Adrenal gland (tissue), 12 donors: Measurements from ENCODE around the gene LIN7B. TPM values are rescaled to one million over a fixed set of nuclear protein-coding genes. Genes with fewer than 3 reads are reported as not detected.
A peak's percentile ranks its signal among the peaks of the same experiment; 100 is the strongest.

Source experiments
- DNase-seq, 7 donors: peaks; one replicate each; pipeline ENCODE4 v3.0.0-alpha.2; 2019 to 2020
- H3K27ac ChIP-seq, 5 donors: fragments of 200-600 bp; sonication (generic) in 4 of 5; 1 replicate in 3 of 5; 2 replicates in 2 of 5; pipeline versions ENCODE4 v1.5.1 to v1.8.0; 2016 to 2020; ENCODE audit warnings: mild to moderate bottlenecking in 1 of 5
- H3K27me3 ChIP-seq: fragments of 200-600 bp; 2 replicates; pipeline ENCODE4 v1.8.0; 2021
- H3K36me3 ChIP-seq, 2 donors: fragments of 200-600 bp; replicated peaks in 1 of 2; 1 replicate in 1 of 2; 2 replicates in 1 of 2; pipeline versions ENCODE4 v1.5.1 to v1.8.0; 2018 to 2022
- H3K4me1 ChIP-seq, 2 donors: fragments of 200-600 bp; replicated peaks in 1 of 2; 1 replicate in 1 of 2; 2 replicates in 1 of 2; pipeline versions ENCODE4 v1.5.1 to v1.8.0; 2018 to 2021
- H3K4me3 ChIP-seq, 4 donors: fragments of 200-600 bp; sonication (generic) in 3 of 4; one replicate each; pipeline ENCODE4 v1.5.1; 2016 to 2018
- H3K9me3 ChIP-seq, 3 donors: fragments of 200-600 bp; sonication (generic) in 1 of 3; replicated peaks in 1 of 3; 1 replicate in 2 of 3; 2 replicates in 1 of 3; pipeline versions ENCODE4 v1.5.1 to v1.8.0; 2016 to 2021
- CTCF ChIP-seq, 6 experiments: fragments of 450-650 bp in 4 of 6; fragments of 200-600 bp in 2 of 6; sonication (generic) in 1 of 6; IDR thresholded peaks; 1 replicate in 5 of 6; 2 replicates in 1 of 6; pipeline versions ENCODE4 v1.5.1 to v1.8.0; 2016 to 2021; ENCODE audit warnings: antibody characterized with exemption in 6 of 6, mild to moderate bottlenecking in 2 of 6, moderate library complexity in 1 of 6
- POLR2A ChIP-seq, 2 donors: fragments of 450-650 bp; IDR thresholded peaks; one replicate each; pipeline ENCODE4 v1.6.1; 2017; ENCODE audit warnings: antibody characterized with exemption in 2 of 2, mild to moderate bottlenecking in 2 of 2, moderate library complexity in 1 of 2
- WGBS, 4 donors: extraction: QIAGEN DNeasy Blood & Tissue Kit in 2 of 4; methylation state at CpG; one replicate each; pipeline versions ENCODE4 v1.1.5 to v1.1.7; 2013 to 2017; 5-methylcytosine and 5-hydroxymethylcytosine counted together
- intact Hi-C, 2 donors: fragments of 100-400 bp; cut with DNase I; formaldehyde crosslinking; loops; one replicate each; pipeline versions ENCODE4 v1.14.1 to v1.15.0; 2022 to 2023
- polyA plus RNA-seq, 3 donors: library from polyadenylated mRNA; stranded (reverse); fragments of 200-250 nt in 2 of 3; fragments of 350-450 nt in 1 of 3; fragmentation: Illumina TruSeq in 1 of 3; extraction: RNeasy Lipid Tissue Mini Kit (QIAGEN cat#74804) in 1 of 3; gene quantifications; one replicate each; pipeline ENCODE4 v1.2.3, GENCODE V29; 2013 to 2014
- total RNA-seq, 9 donors: library from RNA; depleted of rRNA in 4 of 9; stranded (reverse); fragments of >200 nt in 4 of 9; fragments of 120-200 nt in 1 of 9; fragmentation: NEBNext Ultra II Directional in 1 of 9; extraction: Animal tissue kit (Norgen Biotek cat#: 25700) in 1 of 9; gene quantifications; one replicate each; pipeline versions ENCODE4 v1.1.0 to v1.2.4, GENCODE V29; 2013 to 2023
- donor health status: healthy with polysubstance abuse.
- donor health status: Bipolar disorder and iron deficiency.
- donor health status: DM: yes; HTN: yes; CAD: no.
- donor health status: DM: no; HTN: no; CAD: no.
- donor health status: DM: no; HTN: no; CAD: no.
- donor health status: DM: yes; HTN: yes; CAD: no.

LIN7B gene
- total and polyA plus RNA-seq, 12 donors = 4.4 to 35.2 (median 11.1) TPM

DNA sequence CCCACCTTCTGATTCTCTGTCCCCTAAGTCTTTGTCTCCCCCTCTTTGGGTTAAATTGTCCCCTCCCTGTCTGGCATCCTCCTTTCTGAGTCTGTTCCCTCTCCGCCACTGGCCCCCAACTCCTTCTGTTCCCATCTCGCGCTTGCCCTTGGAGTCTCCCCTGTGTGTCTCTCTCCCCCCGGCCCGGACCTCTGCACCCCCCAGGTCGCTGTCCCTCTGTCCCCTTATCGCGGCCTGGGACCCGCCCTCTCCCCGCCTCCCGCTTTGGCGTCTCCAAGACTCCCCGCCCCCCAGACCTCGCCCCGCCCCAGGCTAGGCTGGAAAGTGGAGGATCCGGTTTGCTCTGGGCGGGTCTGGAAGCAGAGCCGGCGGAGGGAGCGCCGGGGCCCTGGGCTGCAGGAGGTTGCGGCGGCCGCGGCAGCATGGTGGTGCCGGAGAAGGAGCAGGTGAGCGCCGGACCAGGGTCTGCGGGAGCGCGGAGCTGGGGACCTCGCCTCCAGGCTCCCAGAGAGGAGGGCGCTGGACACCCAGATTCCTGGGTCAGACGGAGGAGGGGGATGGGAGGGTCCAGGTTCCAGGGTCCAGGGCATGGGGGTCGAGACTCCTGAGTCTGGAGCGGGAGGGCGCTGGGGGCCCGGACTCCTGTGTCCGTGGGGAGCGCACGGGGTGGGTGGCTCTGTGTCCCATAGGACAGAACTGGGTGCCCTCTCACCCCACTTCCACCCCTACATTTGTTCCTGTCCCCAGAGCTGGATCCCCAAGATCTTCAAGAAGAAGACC is 43.5 kb downstream of the LIN7B start, which contains the start of gene TRPM4:
TRPM4 (plus strand) TSS at position 348 of the 780 bp plus-strand sequence; CDS start at position 423, 75 bp downstream.
- H3K27me3 ChIP-seq = no peaks in the 10 kb centered on the region
- intact Hi-C loops = loop anchor here in 1 of 2 donors (5.0 kb wide), 1 partner anchor 80 kb away; no protein-coding TSS in a partner anchor

DNA sequence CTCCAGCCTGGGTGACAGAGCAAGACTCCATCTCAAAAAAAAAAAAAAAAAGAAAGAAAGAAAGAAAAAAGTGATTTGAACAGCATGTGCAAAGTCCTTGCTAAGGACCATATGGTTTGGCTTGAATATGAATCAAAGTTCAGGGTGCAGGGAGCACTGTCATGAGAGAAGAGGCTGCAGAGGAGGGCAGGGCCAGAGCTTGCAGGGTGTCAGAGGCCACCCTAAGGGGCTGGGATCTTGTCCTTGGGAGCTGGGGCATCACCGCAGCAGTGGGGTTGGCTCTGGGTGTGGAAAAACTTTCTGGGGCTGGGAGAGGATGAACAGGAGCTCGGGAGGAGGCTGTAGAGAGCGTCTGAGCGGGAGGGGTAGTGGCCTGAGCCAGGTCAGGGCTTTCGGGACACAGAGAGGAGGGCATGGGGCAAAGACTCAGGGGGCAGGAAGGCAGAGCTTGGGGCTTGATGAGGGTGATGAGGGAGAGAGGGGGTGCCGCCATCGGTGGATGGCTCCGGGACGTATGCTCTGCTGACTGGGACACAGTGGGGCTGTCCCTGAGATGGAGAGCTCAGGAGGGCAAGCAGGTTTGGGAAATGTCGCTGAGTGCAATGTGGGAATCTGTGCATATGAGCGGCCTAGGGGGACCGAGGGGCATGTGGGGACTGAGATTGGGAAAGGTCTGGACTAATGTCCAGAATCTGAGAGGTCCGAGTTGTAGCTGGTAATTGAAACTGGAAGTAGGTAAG is 46.5 kb downstream of the LIN7B start:
- DNase-seq = no peak
- H3K27me3 ChIP-seq = no peaks in the 10 kb centered on the region
- H3K36me3 ChIP-seq = no peaks in the 10 kb centered on the region
- intact Hi-C loops = loop anchor here in 1 of 2 donors (5.0 kb wide), 1 partner anchor 37 kb away; no protein-coding TSS in a partner anchor
- H3K4me1 ChIP-seq = peaks cover 7 to 9% of the 10 kb centered on the region in 2 donors
- 92 to 94% (median 94%) methylated on average over 13 of the region's 13 CpGs for WGBS, 4 donors
- no peak overlapping the region for H3K4me3 ChIP-seq
- H3K27ac ChIP-seq = no peak overlapping the region
- TF ChIP-seq CTCF (IDR thresholded peaks at IDR 0.05) (no peak), POLR2A (IDR thresholded peaks at IDR 0.05) (no peak)
- H3K9me3 ChIP-seq = no peaks in the 10 kb centered on the region

More for the DNA sequence above, 43.5 kb downstream of the LIN7B start, which contains the start of gene TRPM4:
- H3K36me3 ChIP-seq = no peaks in the 10 kb centered on the region
- peak within 1 kb of the TSS in 2 of 5 donors; percentile 47 to 72 for H3K27ac ChIP-seq
- peak; percentile 81 to 94 (median 88) for DNase-seq
- TF ChIP-seq POLR2A (IDR thresholded peaks at IDR 0.05) (peak in 1 of 2 donors; percentile 28), CTCF (IDR thresholded peaks at IDR 0.05) (no peak)
- H3K9me3 ChIP-seq = no peaks in the 10 kb centered on the region
- H3K4me3 ChIP-seq = peak within 1 kb of the TSS; percentile 57 to 83 (median 69)
- peaks cover 7 to 9% of the 10 kb centered on the region in 2 donors for H3K4me1 ChIP-seq
- 0 to 2% (median 1%) methylated on average over 11 to 41 of the region's 41 CpGs for WGBS, 4 donors

- Histone ChIP-seq H3K27me3 (no peaks in the 10 kb centered on the region), H3K9me3 (no peaks in the 10 kb centered on the region), H3K4me3 (no peak overlapping the region), H3K27ac (no peak overlapping the region), H3K36me3 (no peaks in the 10 kb centered on the region), H3K4me1 (peaks cover 7 to 9% of the 10 kb centered on the region in 2 donors)
- no peak for TF ChIP-seq POLR2A (IDR thresholded peaks at IDR 0.05)
- TF ChIP-seq CTCF (IDR thresholded peaks at IDR 0.05) = no peak
- no peak for DNase-seq
- intact Hi-C loops = loop anchor here in 1 of 2 donors (5.0 kb wide), 1 partner anchor 35 kb away; no protein-coding TSS in a partner anchor
- 53 to 78% (median 65%) methylated on average over 4 of the region's 4 CpGs for WGBS, 4 donors
Observed at GRCh38 chr19:49161987-49162386, 47.8 kb downstream of the LIN7B start.
